Measurements from ENCODE around the gene PABPN1L. TPM values are rescaled to one million over a fixed set of nuclear protein-coding genes. Genes with fewer than 3 reads are reported as not detected.

PABPN1L gene
- total RNA-seq, 1 donor from 2014 or later = 0.40 TPM

DNA sequence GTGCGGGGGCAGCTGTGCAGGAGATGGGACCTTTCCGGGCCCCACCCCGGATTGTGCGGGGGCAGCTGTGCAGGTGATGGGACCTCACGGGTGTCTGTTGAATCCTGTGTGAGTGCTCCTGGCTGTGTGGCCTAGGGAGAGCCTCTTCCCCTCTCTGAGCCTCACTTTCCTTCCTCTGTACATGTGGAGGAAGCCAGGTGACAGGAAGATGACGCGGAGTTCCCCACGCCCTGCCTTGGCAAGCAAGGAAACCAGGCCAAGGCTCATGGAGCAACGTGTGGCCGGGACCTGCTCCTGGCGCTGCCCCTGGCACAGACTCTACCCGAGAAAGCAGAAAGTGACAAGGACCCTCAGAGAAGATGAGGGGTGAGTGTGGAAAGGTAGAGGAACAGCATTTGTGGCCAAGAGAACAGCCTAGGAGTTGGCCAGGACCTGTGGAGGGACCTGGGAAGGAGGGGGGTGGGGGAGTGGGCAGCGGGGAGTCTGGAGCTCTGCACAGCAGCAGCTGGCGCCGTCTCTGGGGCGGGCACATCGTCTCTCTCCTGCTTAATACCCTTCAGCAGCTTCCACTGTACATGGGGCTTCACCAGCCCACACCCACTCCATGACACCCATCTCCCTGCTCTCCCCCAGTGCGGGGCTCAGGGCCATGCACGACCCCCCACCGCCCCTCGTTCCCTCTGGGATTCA, 38.4 kb upstream of the PABPN1L start:
- Mint-ChIP-seq H3K27me3 (ENCODE audit: low read depth) (no peaks in the 10 kb centered on the region), H3K27ac (no peak overlapping the region), H3K4me1 (peaks cover 2% of the 10 kb centered on the region), H3K9me3 (no peaks in the 10 kb centered on the region), H3K36me3 (no peaks in the 10 kb centered on the region), H3K4me3 (no peak overlapping the region)
- TF ChIP-seq, protein P1, sequence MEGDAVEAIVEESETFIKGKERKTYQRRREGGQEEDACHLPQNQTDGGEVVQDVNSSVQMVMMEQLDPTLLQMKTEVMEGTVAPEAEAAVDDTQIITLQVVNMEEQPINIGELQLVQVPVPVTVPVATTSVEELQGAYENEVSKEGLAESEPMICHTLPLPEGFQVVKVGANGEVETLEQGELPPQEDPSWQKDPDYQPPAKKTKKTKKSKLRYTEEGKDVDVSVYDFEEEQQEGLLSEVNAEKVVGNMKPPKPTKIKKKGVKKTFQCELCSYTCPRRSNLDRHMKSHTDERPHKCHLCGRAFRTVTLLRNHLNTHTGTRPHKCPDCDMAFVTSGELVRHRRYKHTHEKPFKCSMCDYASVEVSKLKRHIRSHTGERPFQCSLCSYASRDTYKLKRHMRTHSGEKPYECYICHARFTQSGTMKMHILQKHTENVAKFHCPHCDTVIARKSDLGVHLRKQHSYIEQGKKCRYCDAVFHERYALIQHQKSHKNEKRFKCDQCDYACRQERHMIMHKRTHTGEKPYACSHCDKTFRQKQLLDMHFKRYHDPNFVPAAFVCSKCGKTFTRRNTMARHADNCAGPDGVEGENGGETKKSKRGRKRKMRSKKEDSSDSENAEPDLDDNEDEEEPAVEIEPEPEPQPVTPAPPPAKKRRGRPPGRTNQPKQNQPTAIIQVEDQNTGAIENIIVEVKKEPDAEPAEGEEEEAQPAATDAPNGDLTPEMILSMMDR (IDR thresholded peaks at IDR 0.05; ENCODE audit: unreplicated experiment) = no peak
- DNase-seq (ENCODE audit: low spot score in 2 of 2, unreplicated experiment in 2 of 2) = no peak

GRCh38 chr16:88903267-88903666, 36.8 kb upstream of the PABPN1L start:
- TF ChIP-seq, protein P1 (IDR thresholded peaks at IDR 0.05; ENCODE audit: unreplicated experiment) = no peak
- Mint-ChIP-seq H3K27me3 (ENCODE audit: low read depth) (no peaks in the 10 kb centered on the region), H3K9me3 (no peaks in the 10 kb centered on the region), H3K4me1 (peaks cover 2% of the 10 kb centered on the region), H3K27ac (no peak overlapping the region), H3K4me3 (no peak overlapping the region), H3K36me3 (no peaks in the 10 kb centered on the region)
- DNase-seq (ENCODE audit: low spot score in 2 of 2, unreplicated experiment in 2 of 2) = no peak

GRCh38 chr16:88902744-88903143, 36.3 kb upstream of the PABPN1L start:
- no peaks in the 10 kb centered on the region for H3K36me3 Mint-ChIP-seq
- no peak for DNase-seq (ENCODE audit: low spot score in 2 of 2, unreplicated experiment in 2 of 2)
- H3K9me3 Mint-ChIP-seq = no peaks in the 10 kb centered on the region
- no peaks in the 10 kb centered on the region for H3K27me3 Mint-ChIP-seq (ENCODE audit: low read depth)
- H3K4me3 Mint-ChIP-seq = no peak overlapping the region
- H3K27ac Mint-ChIP-seq = no peak overlapping the region
- TF ChIP-seq, protein P1 (IDR thresholded peaks at IDR 0.05; ENCODE audit: unreplicated experiment) = no peak
- H3K4me1 Mint-ChIP-seq = peaks cover 1% of the 10 kb centered on the region

- TF ChIP-seq, protein P1 (IDR thresholded peaks at IDR 0.05; ENCODE audit: unreplicated experiment) = no peak
- H3K27me3 Mint-ChIP-seq (ENCODE audit: low read depth) = no peaks in the 10 kb centered on the region
- no peak for DNase-seq (ENCODE audit: low spot score in 2 of 2, unreplicated experiment in 2 of 2)
- no peak overlapping the region for H3K27ac Mint-ChIP-seq
- no peak overlapping the region for H3K4me3 Mint-ChIP-seq
- H3K9me3 Mint-ChIP-seq = no peaks in the 10 kb centered on the region
- H3K36me3 Mint-ChIP-seq = no peaks in the 10 kb centered on the region
- H3K4me1 Mint-ChIP-seq = no peaks in the 10 kb centered on the region
These were observed 35.4 kb upstream of the PABPN1L start for GRCh38 chr16:88901718-88902337.

- Mint-ChIP-seq H3K27me3 (ENCODE audit: low read depth) (no peaks in the 10 kb centered on the region), H3K9me3 (no peaks in the 10 kb centered on the region), H3K4me1 (no peaks in the 10 kb centered on the region), H3K36me3 (no peaks in the 10 kb centered on the region), H3K27ac (no peak overlapping the region), H3K4me3 (no peak overlapping the region)
- TF ChIP-seq, protein P1 (IDR thresholded peaks at IDR 0.05; ENCODE audit: unreplicated experiment) = no peak
- DNase-seq (ENCODE audit: low spot score in 2 of 2, unreplicated experiment in 2 of 2) = no peak
These were observed 34.2 kb upstream of the PABPN1L start for GRCh38 chr16:88900662-88901052.
